GM21737 (cell line): ENCODE results near the gene VAV3.

Source experiments
- ATAC-seq: cut with Tn5 transposase; IDR thresholded peaks from one replicate; pipeline ENCODE4 v1.9.1; 2021; ENCODE audit warnings: mild to moderate bottlenecking, moderate library complexity; ENCODE audit not compliant: unreplicated experiment

The VAV3 gene

GRCh38 chr1:107691540-107691939, 273.4 kb downstream of the VAV3 start:
- ATAC-seq: no peak

- no peak for ATAC-seq
These were observed 274.5 kb downstream of the VAV3 start for GRCh38 chr1:107690491-107690890.

GRCh38 chr1:107689733-107690132, 275.2 kb downstream of the VAV3 start:
- no peak for ATAC-seq

- ATAC-seq: no peak
These were observed 275.8 kb downstream of the VAV3 start for GRCh38 chr1:107689159-107689558.

- ATAC-seq: no peak
These were observed 276.9 kb downstream of the VAV3 start for GRCh38 chr1:107687849-107688753.

GRCh38 chr1:107683683-107684082, 281.3 kb downstream of the VAV3 start:
- ATAC-seq: no peak

GRCh38 chr1:107683191-107683657, 281.8 kb downstream of the VAV3 start:
- ATAC-seq: no peak

- no peak for ATAC-seq
These were observed 282.5 kb downstream of the VAV3 start for GRCh38 chr1:107682467-107682866.

GRCh38 chr1:107681001-107681479, 283.9 kb downstream of the VAV3 start:
- ATAC-seq: no peak

GRCh38 chr1:107680579-107680985, 284.4 kb downstream of the VAV3 start:
- no peak for ATAC-seq

- no peak for ATAC-seq
These were observed 285.5 kb downstream of the VAV3 start for GRCh38 chr1:107679411-107679953.

GRCh38 chr1:107678993-107679392, 286.0 kb downstream of the VAV3 start:
- no peak for ATAC-seq

- no peak for ATAC-seq
These were observed 287.3 kb downstream of the VAV3 start for GRCh38 chr1:107677697-107678096.

GRCh38 chr1:107674486-107674885, 290.5 kb downstream of the VAV3 start:
- ATAC-seq: no peak

- no peak for ATAC-seq
These were observed 292.0 kb downstream of the VAV3 start for GRCh38 chr1:107673006-107673405.

GRCh38 chr1:107670397-107671040, 294.5 kb downstream of the VAV3 start:
- ATAC-seq: no peak

- no peak for ATAC-seq
These were observed 295.0 kb downstream of the VAV3 start for GRCh38 chr1:107669996-107670395.

GRCh38 chr1:107668762-107669161, 296.2 kb downstream of the VAV3 start:
- no peak for ATAC-seq

- no peak for ATAC-seq
These were observed 298.5 kb downstream of the VAV3 start for GRCh38 chr1:107666493-107666892.

- ATAC-seq: no peak
These were observed 299.7 kb downstream of the VAV3 start for GRCh38 chr1:107664982-107665925.

- ATAC-seq: no peak
These were observed 302.0 kb downstream of the VAV3 start for GRCh38 chr1:107662971-107663370.
